ENCODE measurements around the gene ANKS1B.

The ANKS1B gene

GRCh38 chr12:98939350-98939749 lies 1045.4 kb downstream of the ANKS1B start:
- no peak for DNase-seq (ENCODE audit: low spot score in 2 of 2)
- H3K27me3 Mint-ChIP-seq = peaks cover 13% of the 10 kb centered on the region
- ATAC-seq (ENCODE audit: low read depth) = no peak

GRCh38 chr12:98935847-98936246 lies 1048.9 kb downstream of the ANKS1B start:
- no peak for ATAC-seq (ENCODE audit: low read depth)
- H3K27ac Mint-ChIP-seq = no peak overlapping the region
- no peaks in the 10 kb centered on the region for H3K4me1 Mint-ChIP-seq
- peaks cover 12% of the 10 kb centered on the region for H3K27me3 Mint-ChIP-seq
- no peak for DNase-seq (ENCODE audit: low spot score in 2 of 2)
- no peaks in the 10 kb centered on the region for H3K36me3 Mint-ChIP-seq
- peaks cover 3% of the 10 kb centered on the region for H3K9me3 Mint-ChIP-seq
- no peak overlapping the region for H3K4me3 Mint-ChIP-seq

More at GRCh38 chr12:98939350-98939749, 1045.4 kb downstream of the ANKS1B start:
- H3K36me3 Mint-ChIP-seq = no peaks in the 10 kb centered on the region
- H3K27ac Mint-ChIP-seq = no peak overlapping the region
- H3K4me1 Mint-ChIP-seq = no peaks in the 10 kb centered on the region
- peaks cover 3% of the 10 kb centered on the region for H3K9me3 Mint-ChIP-seq
- H3K4me3 Mint-ChIP-seq = no peak overlapping the region

GRCh38 chr12:98922871-98923270 lies 1061.9 kb downstream of the ANKS1B start:
- DNase-seq (ENCODE audit: low spot score in 2 of 2) (no peak), ATAC-seq (ENCODE audit: low read depth) (no peak)
- Mint-ChIP-seq H3K27me3 (peaks cover 12% of the 10 kb centered on the region), H3K36me3 (no peaks in the 10 kb centered on the region), H3K4me3 (no peak overlapping the region), H3K27ac (no peak overlapping the region), H3K9me3 (peaks cover 5% of the 10 kb centered on the region), H3K4me1 (no peaks in the 10 kb centered on the region)

- Mint-ChIP-seq H3K4me3 (no peak overlapping the region), H3K27ac (no peak overlapping the region), H3K4me1 (no peaks in the 10 kb centered on the region), H3K36me3 (no peaks in the 10 kb centered on the region), H3K27me3 (peaks cover 8% of the 10 kb centered on the region), H3K9me3 (no peaks in the 10 kb centered on the region)
- no peak for DNase-seq (ENCODE audit: low spot score in 2 of 2)
- no peak for ATAC-seq (ENCODE audit: low read depth)
Observed at GRCh38 chr12:98918176-98918863, 1066.4 kb downstream of the ANKS1B start.

- DNase-seq (ENCODE audit: low spot score in 2 of 2) = no peak
- Mint-ChIP-seq H3K27ac (no peak overlapping the region), H3K9me3 (no peaks in the 10 kb centered on the region), H3K36me3 (no peaks in the 10 kb centered on the region), H3K4me3 (no peak overlapping the region), H3K27me3 (peaks cover 8% of the 10 kb centered on the region), H3K4me1 (no peaks in the 10 kb centered on the region)
- ATAC-seq (ENCODE audit: low read depth) = no peak
Observed at GRCh38 chr12:98916106-98916505, 1068.6 kb downstream of the ANKS1B start.

GRCh38 chr12:98912401-98912974 lies 1072.2 kb downstream of the ANKS1B start:
- ATAC-seq (ENCODE audit: low read depth) (no peak), DNase-seq (ENCODE audit: low spot score in 2 of 2) (no peak)
- no peaks in the 10 kb centered on the region for H3K36me3 Mint-ChIP-seq
- H3K4me3 Mint-ChIP-seq = no peak overlapping the region
- peaks cover 2% of the 10 kb centered on the region for H3K9me3 Mint-ChIP-seq
- H3K27ac Mint-ChIP-seq = no peak overlapping the region
- H3K4me1 Mint-ChIP-seq = no peaks in the 10 kb centered on the region
- peaks cover 2% of the 10 kb centered on the region for H3K27me3 Mint-ChIP-seq

- ATAC-seq (ENCODE audit: low read depth) = no peak
- peaks cover 2% of the 10 kb centered on the region for H3K27me3 Mint-ChIP-seq
- no peaks in the 10 kb centered on the region for H3K36me3 Mint-ChIP-seq
- peaks cover 2% of the 10 kb centered on the region for H3K9me3 Mint-ChIP-seq
- no peak overlapping the region for H3K4me3 Mint-ChIP-seq
- H3K4me1 Mint-ChIP-seq = no peaks in the 10 kb centered on the region
- no peak overlapping the region for H3K27ac Mint-ChIP-seq
- DNase-seq (ENCODE audit: low spot score in 2 of 2) = no peak
Observed at GRCh38 chr12:98911396-98911795, 1073.3 kb downstream of the ANKS1B start.

- H3K4me3 Mint-ChIP-seq = no peak overlapping the region
- no peak for DNase-seq (ENCODE audit: low spot score in 2 of 2)
- no peak for ATAC-seq (ENCODE audit: low read depth)
Observed at GRCh38 chr12:98909746-98910145, 1075.0 kb downstream of the ANKS1B start.

GRCh38 chr12:98908866-98909265 lies 1075.9 kb downstream of the ANKS1B start:
- no peak for DNase-seq (ENCODE audit: low spot score in 2 of 2)
- no peak overlapping the region for H3K4me3 Mint-ChIP-seq
- H3K27ac Mint-ChIP-seq = no peak overlapping the region
- no peaks in the 10 kb centered on the region for H3K36me3 Mint-ChIP-seq
- H3K4me1 Mint-ChIP-seq = no peaks in the 10 kb centered on the region
- peaks cover 2% of the 10 kb centered on the region for H3K27me3 Mint-ChIP-seq
- peaks cover 3% of the 10 kb centered on the region for H3K9me3 Mint-ChIP-seq
- no peak for ATAC-seq (ENCODE audit: low read depth)

More at GRCh38 chr12:98909746-98910145, 1075.0 kb downstream of the ANKS1B start:
- H3K9me3 Mint-ChIP-seq = peaks cover 3% of the 10 kb centered on the region
- H3K36me3 Mint-ChIP-seq = no peaks in the 10 kb centered on the region
- H3K4me1 Mint-ChIP-seq = no peaks in the 10 kb centered on the region
- no peak overlapping the region for H3K27ac Mint-ChIP-seq
- peaks cover 2% of the 10 kb centered on the region for H3K27me3 Mint-ChIP-seq

- H3K4me1 Mint-ChIP-seq = no peaks in the 10 kb centered on the region
- H3K27me3 Mint-ChIP-seq = peaks cover 2% of the 10 kb centered on the region
- H3K27ac Mint-ChIP-seq = no peak overlapping the region
- no peak for DNase-seq (ENCODE audit: low spot score in 2 of 2)
- no peak overlapping the region for H3K4me3 Mint-ChIP-seq
- H3K36me3 Mint-ChIP-seq = no peaks in the 10 kb centered on the region
- no peak for ATAC-seq (ENCODE audit: low read depth)
- peaks cover 3% of the 10 kb centered on the region for H3K9me3 Mint-ChIP-seq
Observed at GRCh38 chr12:98903875-98904274, 1080.9 kb downstream of the ANKS1B start.

GRCh38 chr12:98901189-98901588 lies 1083.5 kb downstream of the ANKS1B start:
- no peak overlapping the region for H3K27ac Mint-ChIP-seq
- no peaks in the 10 kb centered on the region for H3K4me1 Mint-ChIP-seq
- H3K4me3 Mint-ChIP-seq = no peak overlapping the region
- ATAC-seq (ENCODE audit: low read depth) = no peak
- peaks cover 2% of the 10 kb centered on the region for H3K27me3 Mint-ChIP-seq
- DNase-seq (ENCODE audit: low spot score in 2 of 2) = no peak
- H3K36me3 Mint-ChIP-seq = no peaks in the 10 kb centered on the region
- no peaks in the 10 kb centered on the region for H3K9me3 Mint-ChIP-seq

GRCh38 chr12:98896938-98897337 lies 1087.8 kb downstream of the ANKS1B start:
- H3K27me3 Mint-ChIP-seq = peaks cover 13% of the 10 kb centered on the region
- H3K9me3 Mint-ChIP-seq = no peaks in the 10 kb centered on the region

GRCh38 chr12:98895086-98895651 lies 1089.6 kb downstream of the ANKS1B start:
- no peaks in the 10 kb centered on the region for H3K36me3 Mint-ChIP-seq
- H3K4me1 Mint-ChIP-seq = no peaks in the 10 kb centered on the region
- peaks cover 13% of the 10 kb centered on the region for H3K27me3 Mint-ChIP-seq
- no peak overlapping the region for H3K27ac Mint-ChIP-seq
- ATAC-seq (ENCODE audit: low read depth) (no peak), DNase-seq (ENCODE audit: low spot score in 2 of 2) (no peak)
- no peaks in the 10 kb centered on the region for H3K9me3 Mint-ChIP-seq
- H3K4me3 Mint-ChIP-seq = no peak overlapping the region

More at GRCh38 chr12:98896938-98897337, 1087.8 kb downstream of the ANKS1B start:
- DNase-seq (ENCODE audit: low spot score in 2 of 2) = no peak
- Mint-ChIP-seq H3K4me3 (no peak overlapping the region), H3K27ac (no peak overlapping the region), H3K36me3 (no peaks in the 10 kb centered on the region), H3K4me1 (no peaks in the 10 kb centered on the region)
- ATAC-seq (ENCODE audit: low read depth) = no peak

- Mint-ChIP-seq H3K4me1 (no peaks in the 10 kb centered on the region), H3K4me3 (no peak overlapping the region), H3K27ac (no peak overlapping the region), H3K9me3 (no peaks in the 10 kb centered on the region), H3K36me3 (no peaks in the 10 kb centered on the region), H3K27me3 (peaks cover 15% of the 10 kb centered on the region)
- DNase-seq (ENCODE audit: low spot score in 2 of 2) (no peak), ATAC-seq (ENCODE audit: low read depth) (no peak)
Observed at GRCh38 chr12:98894412-98895085, 1090.2 kb downstream of the ANKS1B start.

Data from memory B cell (primary cell).